ENCODE measurements around the gene DPP10.

- TF ChIP-seq CTCF (IDR thresholded peaks at IDR 0.05; ENCODE audit: borderline replicate concordance, extremely low read depth, low read length, poor library complexity, severe bottlenecking) (no peak), EZH2 (IDR thresholded peaks at IDR 0.05; ENCODE audit: borderline replicate concordance, low read depth, low read length, severe bottlenecking) (no peak)
Observed at GRCh38 chr2:115796078-115796477, 1353.6 kb downstream of the DPP10 start.

All from DND-41 (cell line).